Measurements from ENCODE around the gene CFAP100.

The CFAP100 gene

DNA sequence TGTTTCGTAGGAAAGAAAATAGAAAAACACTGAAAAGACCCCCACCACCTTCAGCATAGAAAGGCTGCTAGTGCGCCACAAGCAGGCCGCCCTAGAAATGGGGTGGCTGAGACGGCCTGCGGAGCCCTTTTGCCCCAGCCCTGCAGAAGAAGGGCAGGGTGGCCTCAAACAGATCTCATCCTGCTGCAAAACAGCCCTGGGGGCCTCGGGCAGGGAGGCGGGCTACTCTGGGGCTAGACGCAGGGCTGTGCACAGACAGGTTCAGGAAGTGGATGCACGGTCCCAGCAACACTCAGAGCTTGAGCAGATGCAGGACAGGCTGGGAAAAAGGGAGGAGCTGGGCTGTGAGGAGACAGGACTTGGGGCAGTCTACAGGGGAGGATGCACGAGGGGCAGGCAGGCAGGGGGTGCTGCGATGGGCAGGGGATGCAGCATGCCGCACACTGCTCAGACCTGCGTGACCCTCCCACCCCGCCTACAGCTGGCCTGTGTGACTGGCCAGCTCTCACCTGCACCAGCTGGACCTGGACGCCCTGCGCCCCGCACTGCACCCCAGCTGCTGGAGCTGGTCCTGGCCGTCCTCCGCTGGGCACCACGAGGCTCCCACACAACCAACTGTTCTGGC lies 46.7 kb downstream of the CFAP100 start:
- DNase-seq (ENCODE audit: low spot score) = no peak

DNA sequence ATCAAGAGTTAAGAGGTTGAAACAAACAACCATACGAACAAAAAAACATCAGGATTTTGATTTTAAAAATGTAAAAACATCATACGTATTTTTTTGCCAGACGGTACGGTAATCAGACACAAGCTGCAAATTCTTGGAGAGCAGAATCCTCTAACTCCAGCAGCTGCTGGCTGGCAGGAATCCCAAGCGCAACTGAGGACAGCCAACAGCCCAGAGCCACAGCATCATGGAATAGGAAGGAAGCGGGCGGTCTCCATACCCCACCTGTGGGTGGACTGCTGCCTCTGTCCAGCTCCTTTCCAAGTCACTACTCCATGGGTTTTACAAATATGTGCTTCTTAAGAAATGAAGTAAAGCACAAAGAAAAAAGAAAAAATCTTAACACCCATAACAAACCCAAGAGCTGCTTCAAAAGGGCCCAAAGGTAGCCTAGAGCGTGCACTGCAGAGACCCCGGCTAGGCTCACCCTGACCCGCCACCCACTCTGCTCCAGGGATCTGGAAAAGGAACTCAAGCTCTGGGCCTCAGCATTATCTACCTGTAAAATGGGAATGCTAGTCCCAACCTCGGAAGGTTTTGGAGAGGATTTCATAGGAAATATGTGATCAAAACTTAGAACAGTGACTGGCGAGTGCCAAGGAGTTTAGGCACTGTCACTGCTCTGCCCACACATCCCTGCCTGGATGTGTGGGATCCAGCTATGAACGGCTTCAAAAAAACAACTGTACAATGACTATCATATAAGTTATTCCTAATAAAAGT lies 47.6 kb downstream of the CFAP100 start:
- DNase-seq (ENCODE audit: low spot score) = no peak

DNA sequence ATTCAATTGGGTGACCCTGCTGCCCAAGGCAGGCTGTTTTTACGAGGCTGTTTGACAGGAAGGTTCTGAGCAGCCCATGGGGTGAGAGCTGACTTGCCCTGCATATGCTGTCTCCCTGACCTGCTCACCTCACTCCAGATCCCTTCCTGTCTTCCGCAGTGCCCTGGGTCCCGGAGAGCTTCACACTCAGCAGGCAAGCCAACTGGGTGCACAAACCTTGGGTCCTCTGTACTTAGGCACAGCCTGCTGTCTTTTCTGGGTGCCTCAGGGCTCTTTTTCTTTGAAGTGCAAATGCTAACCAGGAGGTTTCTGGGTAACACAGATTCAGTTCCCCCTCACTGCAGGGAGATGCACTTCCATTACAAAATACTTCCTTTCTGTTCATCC lies 48.1 kb downstream of the CFAP100 start:
- DNase-seq (ENCODE audit: low spot score) = no peak

DNA sequence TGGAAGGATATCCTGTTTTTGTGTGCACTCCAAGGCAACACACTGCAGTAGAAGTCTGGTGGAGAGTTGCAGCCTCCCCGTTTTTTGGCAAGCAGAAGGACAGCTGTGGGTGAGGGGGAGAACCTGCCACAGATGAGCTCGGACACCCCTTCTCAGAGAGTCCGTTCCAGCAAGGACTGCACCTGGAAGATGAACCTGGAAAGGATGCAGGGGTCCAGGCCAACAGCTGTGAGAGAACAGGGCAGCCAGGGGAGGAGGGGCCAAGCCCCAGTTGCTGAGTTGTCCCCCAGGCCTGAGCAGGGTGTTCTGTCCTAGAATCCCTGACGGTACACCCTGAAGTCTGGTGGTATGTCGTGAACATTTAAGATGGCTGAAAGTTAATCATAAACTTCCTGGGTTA lies 50.8 kb downstream of the CFAP100 start:
- no peak for DNase-seq (ENCODE audit: low spot score)

DNA sequence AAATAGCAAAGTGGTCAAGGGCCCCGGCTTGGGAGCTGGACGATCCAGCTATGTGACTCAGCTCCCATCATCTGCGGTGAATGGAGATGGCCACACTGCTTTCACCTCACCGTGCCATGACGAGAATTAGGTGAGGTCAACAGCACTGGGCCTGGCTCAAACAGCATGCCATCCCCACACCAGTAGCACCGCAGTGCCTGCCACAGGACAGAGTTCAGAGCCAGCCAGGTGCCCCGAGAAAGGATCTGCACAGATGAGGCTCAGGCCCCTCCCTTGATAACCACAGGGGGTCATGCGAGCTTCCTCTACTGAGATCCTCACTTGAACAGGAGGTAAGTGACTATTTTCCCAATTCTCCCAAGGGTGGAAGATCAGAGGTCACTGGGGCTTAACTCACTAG lies 51.6 kb downstream of the CFAP100 start:
- no peak for DNase-seq (ENCODE audit: low spot score)

DNA sequence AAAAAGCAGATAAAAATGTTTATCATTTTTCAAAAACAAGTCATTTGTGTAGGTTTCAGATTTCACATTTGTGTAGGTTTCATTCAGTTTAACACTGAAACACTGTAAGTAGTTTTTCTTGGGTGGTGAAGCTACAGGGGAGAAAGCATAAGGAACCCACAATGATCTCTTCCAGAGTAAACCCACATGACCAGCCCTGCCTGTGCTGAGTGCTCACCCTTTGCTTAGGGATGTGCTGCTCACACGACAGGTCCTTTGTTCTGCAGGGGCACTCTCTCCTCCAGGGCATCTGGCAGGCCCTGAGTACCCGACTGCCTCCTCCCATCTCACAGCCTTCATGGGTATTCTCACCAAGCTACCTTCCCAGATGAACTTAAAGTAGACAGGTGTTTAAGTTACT lies 52.1 kb downstream of the CFAP100 start:
- no peak for DNase-seq (ENCODE audit: low spot score)

DNA sequence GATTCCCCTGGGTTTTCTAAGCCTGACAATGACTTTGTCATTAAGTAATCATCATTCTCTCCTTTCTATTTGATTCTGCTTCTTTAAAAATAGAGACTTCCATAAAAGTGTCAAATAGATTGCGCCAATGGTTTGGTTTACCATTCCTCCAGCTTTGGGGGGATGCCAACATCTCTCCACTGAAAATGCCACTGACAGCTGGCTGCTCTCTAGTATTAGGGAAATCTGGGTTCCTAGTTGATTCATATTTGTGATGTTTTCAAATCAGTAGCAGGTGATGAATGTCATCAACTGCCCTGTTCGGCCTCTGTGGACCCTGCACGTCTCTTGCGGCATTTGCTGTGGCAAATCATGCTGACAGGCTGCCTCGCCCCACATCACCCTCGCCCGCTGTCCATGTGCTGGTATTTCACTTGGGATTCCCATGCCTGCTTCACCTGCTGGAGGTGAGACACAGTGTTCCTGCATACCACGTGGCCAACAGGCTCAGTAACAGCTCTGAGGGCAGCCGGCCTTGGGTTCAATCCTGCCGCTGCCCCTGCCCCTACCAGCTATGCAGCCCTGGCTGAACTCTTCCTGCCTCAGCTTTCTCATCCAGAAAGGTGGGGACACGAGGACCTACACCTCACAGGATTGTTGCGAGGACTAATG lies 52.9 kb downstream of the CFAP100 start:
- no peak for DNase-seq (ENCODE audit: low spot score)

DNA sequence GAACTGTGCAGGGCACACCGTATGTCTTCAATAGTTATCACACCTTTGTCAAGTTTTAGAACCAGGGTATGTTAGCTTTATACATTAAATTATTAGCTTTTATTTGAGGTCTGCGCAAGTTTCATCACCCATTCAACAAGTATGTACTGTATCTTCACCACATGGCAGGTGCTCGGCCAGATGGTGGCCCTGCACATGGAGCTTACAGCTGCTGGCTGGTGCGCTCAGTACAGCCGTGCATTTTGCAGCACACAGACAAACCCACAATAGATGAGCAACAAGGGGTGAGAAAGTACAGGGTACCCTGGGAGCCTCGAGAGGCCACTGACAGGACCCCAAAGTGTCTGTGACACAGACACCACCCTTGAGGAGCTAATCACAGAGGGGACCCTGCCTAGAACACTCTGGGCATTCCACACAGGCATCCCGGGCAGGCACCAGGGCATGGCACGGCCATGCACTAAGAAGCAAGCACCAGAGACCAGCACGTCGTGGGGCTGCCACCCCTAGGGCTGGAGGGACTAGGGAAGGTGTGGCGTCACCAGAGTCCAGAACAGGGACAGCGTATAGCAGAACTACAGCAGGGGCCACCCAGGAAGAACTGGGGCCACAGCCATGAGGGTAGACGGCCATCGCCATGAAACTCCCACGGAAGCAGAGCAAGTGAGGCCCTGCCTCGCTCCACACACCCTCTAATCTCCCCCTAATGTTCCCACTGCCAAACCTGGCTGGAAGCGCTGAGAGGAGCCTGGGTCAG lies 53.6 kb downstream of the CFAP100 start:
- no peak for DNase-seq (ENCODE audit: low spot score)

DNA sequence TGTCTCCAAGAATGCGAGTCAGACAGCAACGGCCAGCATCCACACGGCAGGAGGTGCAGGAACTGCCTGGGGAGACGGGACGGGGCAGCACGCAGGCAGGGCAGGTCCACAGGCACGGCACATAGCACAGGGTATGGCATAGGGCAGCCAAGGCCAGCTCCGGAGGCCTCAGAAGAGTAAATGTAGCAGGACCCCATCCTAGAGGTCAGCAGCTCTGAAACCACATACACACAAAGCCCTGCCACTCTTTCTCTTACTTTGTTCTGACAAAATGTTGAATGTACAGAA lies 54.1 kb downstream of the CFAP100 start:
- no peak for DNase-seq (ENCODE audit: low spot score)

DNA sequence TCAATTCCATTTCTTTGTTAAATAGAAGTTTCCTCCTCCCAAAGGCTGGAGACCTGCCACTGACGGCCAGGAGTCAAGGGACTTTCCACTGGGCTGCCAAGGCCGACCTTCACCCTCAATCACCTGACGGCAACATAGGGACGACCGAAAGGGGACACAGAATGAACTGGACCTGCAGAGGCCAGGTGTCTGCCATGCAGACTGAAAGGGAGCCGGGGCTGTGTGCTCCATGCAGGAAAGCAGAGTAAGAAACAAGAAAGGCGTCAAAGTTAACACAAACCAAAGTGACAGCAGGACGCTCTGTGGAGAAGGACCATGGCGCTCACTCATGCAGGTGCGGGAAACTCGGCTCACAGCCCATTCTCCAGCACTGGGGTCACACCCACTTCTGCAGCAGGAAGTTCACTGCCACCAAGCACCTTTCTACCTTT lies 54.9 kb downstream of the CFAP100 start:
- DNase-seq (ENCODE audit: low spot score) = no peak

DNA sequence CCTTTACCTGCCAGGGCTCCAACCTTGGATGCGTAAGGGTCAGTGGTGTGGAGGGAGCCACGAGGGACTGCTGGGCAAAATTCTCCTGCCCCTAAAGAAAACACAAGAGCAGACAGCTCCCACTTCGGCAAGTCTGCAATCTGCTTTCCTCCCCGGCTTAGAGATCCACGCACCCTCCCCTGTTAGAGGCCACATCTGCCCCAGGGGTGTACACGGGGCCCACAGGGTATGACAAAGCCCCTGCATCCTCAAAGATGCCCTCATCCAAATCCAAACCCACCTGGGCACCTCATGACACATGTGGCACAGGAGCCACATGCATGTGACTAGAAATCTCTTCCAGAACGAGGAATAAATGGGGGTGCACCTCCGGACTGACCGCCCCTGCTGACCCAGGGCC lies 55.5 kb downstream of the CFAP100 start:
- DNase-seq (ENCODE audit: low spot score) = no peak

DNA sequence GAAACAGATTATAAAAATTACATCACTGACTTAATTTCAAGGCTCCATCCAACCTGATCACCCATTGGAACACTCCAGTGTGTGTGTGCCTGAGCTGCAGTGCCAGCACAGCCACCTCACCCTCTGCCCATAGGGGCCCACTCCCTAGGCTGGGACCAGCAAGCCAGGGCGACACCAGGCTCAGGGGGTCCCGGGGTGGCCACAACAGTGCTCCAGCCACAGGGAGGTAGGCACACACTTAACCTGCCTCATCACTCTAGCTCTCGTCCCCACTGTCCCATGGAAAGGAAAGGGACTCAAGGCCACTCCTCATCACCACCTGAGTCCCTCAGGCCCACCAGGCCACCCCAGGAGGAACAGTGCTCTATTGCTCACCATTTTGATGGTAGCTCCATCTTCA lies 56.0 kb downstream of the CFAP100 start:
- DNase-seq (ENCODE audit: low spot score) = no peak

DNA sequence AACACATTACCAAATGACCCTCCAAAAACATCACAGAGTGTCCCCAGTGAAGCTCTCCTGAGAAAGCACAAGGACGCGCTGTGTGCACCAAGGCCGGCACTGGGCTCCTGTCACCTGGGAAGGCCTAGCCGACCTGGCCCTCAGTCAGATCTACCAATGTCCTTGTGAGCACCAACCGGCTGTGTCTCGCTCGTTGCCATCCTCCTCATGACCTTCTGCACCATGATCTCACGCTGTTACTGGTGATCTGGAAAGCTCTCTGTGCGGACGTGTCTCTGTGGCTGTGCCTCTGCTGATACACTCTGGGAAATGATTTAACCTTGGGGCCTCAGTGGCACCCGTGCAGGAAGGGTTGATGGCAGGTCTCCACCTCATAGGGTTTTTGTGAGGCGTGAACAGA lies 56.8 kb downstream of the CFAP100 start:
- no peak for DNase-seq (ENCODE audit: low spot score)

DNA sequence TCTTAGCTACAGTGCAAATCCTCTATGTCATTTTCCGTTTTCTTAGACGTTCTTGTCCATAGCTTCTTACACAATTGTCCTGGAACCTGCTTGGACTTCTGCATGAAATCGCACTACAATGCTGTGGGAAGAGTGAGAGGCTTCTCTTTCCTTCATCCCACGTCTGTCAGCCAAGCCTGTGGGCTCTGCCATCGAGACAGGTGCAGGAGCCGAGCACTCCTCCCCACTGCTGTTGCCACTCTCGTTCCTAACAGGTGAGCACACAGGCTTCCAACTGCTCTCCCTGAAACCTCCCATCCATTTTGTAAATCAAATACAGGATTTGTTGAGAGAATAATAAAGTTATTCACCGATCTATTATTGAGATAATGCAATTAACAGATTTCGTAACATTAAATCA lies 57.5 kb downstream of the CFAP100 start:
- no peak for DNase-seq (ENCODE audit: low spot score)

DNA sequence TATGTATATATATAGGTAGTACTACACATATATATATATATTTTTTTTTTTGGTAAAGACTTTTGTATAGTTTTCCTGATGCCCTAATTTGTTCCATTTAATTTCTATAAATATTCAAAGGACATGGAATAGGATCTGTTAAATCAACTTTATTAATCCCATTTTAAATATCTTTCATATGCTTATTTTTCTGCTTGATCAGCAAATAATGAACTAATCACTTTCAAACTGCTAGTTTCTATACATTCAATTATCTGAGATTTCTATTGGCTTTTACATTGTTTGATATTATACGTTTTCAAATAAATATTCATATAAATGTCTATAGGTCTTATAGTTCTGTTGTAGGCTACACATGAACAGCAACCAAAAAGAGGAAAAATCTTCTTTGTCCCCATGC lies 59.3 kb downstream of the CFAP100 start:
- no peak for DNase-seq (ENCODE audit: low spot score)

DNA sequence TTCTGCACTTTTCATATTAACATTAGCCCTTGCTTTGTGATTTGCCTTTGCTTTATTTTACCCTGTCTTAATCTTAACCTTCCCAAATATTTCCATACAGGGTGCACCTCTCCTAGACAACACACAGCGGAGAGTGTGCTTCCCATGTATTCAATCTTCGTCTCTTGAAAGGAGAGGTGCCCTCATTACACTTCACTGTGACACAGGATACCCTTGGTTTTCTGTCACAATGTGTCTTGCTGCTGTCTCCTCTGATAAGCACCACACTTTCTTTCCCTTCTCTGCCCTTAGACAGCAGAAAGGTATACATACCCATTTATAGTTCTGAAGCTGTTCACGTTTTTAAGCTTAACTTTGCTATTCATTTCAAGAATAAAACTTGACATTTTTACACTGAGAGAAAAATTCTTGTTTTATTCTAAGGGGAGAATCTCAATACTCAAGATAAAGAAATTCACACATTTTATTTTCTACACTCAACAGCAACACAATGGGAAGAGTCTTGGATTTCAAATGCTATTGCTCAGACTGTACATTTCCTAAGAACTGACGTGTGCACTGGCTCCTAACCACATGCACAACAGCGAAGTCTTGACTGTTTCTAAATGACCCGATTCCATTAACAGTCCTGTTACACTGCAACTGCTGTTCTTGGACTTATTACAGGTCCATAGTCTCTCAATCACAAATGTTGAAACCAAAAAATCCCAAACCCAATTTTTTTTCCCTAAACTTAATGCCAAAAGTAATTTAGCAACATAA lies 59.9 kb downstream of the CFAP100 start:
- no peak for DNase-seq (ENCODE audit: low spot score)

DNA sequence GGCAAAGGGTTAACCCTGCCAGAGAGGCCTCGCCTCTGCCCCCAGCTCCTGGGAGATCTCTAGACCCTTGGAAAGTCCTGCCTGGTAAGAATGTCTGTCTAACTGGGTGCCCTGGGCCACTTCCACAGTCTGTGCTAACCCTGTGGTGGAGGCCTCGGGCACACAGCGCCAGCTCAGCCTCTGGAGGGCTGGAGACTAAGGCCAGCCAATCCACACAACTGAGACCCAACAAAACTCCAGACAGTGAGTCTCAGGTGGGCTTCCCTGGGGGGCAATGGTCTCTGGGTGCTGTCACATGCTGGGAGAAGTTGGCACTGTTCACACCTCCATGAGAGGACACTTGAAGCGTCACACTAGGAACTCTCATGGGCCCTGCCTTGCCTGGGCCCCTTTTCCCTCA lies 61.5 kb downstream of the CFAP100 start:
- DNase-seq (ENCODE audit: low spot score) = no peak

DNA sequence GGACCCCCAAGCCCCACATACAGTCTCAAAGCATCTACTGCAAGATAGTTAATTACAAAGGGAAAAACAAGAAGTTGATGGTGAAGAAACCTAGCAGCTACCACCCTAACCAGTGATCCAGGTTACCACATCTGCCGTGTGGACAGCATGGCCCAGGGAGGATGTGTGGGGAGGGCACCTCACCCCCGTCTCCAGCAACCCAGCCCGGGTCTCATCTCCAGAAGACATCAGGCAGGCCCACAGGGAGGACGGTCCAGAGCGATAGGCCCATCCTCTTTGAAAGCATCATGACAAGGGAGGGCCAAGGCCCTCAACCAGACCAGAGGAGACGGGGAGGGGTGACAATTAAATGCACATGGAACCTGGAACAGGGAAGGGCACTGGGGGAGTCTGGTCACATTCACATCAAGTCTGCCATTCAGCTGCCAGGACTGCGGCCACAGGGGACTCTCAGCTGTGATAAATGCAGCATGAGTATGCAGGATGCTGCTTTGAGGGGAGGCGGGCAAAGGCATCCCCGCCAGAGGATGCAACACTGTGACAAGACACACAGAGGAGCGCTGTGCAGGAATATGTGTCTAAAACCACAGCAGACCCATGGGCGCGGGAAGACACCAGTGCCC lies 62.2 kb downstream of the CFAP100 start:
- DNase-seq (ENCODE audit: low spot score) = no peak

DNA sequence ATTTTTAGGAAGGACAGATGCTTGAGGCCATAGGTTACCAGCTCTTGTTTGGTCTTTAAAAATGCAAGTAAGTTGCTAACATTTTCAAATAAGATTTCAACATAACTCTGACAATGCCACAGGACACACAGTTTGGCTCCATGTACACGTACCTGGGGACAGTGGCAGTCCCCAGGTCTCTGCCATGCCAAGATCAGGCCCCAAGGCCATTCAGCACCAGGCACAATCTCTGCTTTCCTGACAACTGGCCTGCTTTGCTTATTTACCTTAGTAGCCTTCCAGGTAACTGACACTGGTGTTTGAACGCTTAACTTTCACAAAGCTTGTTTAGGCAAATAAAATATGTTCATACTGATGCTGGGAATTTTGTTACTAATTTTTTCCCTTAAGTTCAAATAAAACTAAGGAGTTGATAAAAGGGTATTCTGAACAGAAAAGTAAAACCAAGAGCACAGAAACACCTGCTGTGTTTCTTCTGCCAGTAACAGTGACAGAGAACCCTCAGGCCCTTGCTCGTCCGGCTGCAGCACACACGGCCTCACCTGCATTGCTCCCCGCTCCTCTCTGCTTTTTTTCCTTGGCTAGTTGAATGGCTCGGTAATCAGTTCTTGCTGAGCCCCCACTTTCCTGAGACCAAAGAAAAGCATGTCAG lies 64.5 kb downstream of the CFAP100 start:
- no peak for DNase-seq (ENCODE audit: low spot score)

DNA sequence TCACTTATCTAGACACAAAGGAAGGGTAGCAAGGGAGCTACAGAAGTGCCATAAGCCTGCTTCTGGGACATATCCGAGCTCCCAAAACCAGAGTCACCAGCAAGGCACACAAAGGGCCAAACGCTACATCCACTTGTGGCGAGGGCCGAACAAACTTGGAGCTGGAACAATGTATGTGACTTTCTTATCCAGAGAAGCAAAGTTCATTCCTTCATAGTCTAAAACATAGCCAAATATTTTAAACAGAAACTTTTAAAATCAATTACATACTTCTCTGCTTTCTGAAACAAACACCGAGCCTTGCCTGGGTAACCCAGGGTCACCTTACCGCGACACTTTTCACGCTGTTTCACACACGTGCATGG lies 65.0 kb downstream of the CFAP100 start:
- no peak for DNase-seq (ENCODE audit: low spot score)

DNA sequence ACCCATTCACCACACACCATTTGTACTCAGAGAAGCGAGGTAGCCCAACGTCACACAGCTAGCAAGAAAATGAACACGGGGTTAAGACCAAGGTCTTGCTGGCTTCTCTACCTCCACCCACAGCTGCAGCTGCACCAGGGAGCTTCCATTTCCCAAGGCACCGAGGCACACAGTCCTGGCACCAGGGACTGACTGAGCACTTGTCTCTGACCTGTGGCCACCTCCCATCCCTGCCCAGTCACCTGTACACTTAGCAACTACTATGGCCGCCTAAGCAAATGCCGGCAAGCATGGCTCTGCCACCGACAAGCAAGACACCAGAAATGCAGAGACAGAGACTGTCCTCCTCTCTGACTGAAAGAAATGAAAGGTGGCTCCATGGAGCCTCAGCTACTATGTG lies 65.7 kb downstream of the CFAP100 start:
- no peak for DNase-seq (ENCODE audit: low spot score)
